Mucosa of stomach (tissue), 1 donor: Measurements from ENCODE around the gene NOS1.

Experiments used
- H3K27me3 ChIP-seq: one replicate; pipeline ENCODE4 v1.7.0; 2013; ENCODE audit warnings: mild to moderate bottlenecking, low read length; ENCODE audit not compliant: control insufficient read depth, insufficient read depth
- H3K36me3 ChIP-seq: one replicate; pipeline ENCODE4 v1.7.0; 2013; ENCODE audit warnings: low read length; ENCODE audit not compliant: control insufficient read depth, insufficient read depth
- H3K4me1 ChIP-seq: one replicate; pipeline ENCODE4 v1.7.0; 2013; ENCODE audit warnings: mild to moderate bottlenecking, low read length; ENCODE audit not compliant: control insufficient read depth, insufficient read depth
- H3K4me3 ChIP-seq: one replicate; pipeline ENCODE4 v1.7.0; 2013; ENCODE audit warnings: low read length
- H3K9ac ChIP-seq: one replicate; pipeline ENCODE4 v1.7.0; 2013; ENCODE audit warnings: mild to moderate bottlenecking, low read length, moderate library complexity
- H3K9me3 ChIP-seq: one replicate; pipeline ENCODE4 v1.7.0; 2013; ENCODE audit warnings: mild to moderate bottlenecking, low read length, moderate library complexity; ENCODE audit not compliant: control insufficient read depth
- donor health status: Pancreatic carcinoma.

The NOS1 gene

DNA sequence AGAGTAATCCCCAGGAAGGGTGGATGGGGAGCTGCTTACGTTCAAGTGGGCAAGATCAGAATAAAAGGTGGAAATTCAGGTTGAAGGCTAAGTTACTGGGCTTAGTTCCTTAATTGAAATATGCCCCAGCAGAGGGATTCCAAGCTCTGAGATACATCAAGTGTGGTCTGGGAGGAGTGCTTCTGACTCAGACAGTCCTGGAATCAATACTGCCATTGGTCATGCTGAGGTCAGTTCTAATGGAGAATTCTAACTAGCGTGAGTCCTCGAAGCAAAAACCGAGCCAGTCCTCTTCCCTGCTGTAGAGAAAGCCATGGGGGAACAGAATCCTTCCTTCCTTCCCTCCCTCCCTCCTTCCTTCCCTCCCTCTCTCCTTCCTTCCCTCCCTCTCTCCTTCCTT lies 39.9 kb downstream of the NOS1 start:
- Histone ChIP-seq H3K4me1 (no peaks in the 10 kb centered on the region), H3K36me3 (no peaks in the 10 kb centered on the region), H3K9me3 (no peaks in the 10 kb centered on the region), H3K4me3 (no peak overlapping the region), H3K27me3 (no peaks in the 10 kb centered on the region), H3K9ac (no peak overlapping the region)

- Histone ChIP-seq H3K9me3 (no peaks in the 10 kb centered on the region), H3K9ac (no peak overlapping the region), H3K4me3 (no peak overlapping the region), H3K27me3 (no peaks in the 10 kb centered on the region), H3K4me1 (no peaks in the 10 kb centered on the region), H3K36me3 (no peaks in the 10 kb centered on the region)
Observed at GRCh38 chr12:117318591-117318990, 42.8 kb downstream of the NOS1 start.

DNA sequence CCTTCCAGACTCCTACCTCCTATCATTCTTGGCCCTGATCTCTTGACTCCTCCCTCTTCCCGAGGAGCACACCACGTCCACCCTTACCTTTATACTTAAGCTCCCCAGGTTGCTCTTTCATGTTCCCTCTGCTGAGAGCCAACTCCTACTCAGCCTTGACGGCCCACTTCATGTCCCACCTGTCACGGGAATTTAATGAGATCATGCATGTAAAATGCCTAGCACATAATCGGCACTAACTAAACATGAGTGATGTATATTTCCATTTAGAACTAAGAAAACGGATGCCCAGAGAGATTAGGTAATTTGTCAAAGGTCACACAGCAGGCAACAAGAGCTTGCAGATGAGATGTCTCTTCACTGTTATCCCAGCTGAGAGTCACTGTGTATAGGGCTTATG lies 45.1 kb downstream of the NOS1 start:
- Histone ChIP-seq H3K4me3 (no peak overlapping the region), H3K4me1 (no peaks in the 10 kb centered on the region), H3K9me3 (no peaks in the 10 kb centered on the region), H3K36me3 (no peaks in the 10 kb centered on the region), H3K9ac (no peak overlapping the region), H3K27me3 (no peaks in the 10 kb centered on the region)

GRCh38 chr12:117313926-117314325 lies 47.5 kb downstream of the NOS1 start:
- no peak overlapping the region for H3K9ac ChIP-seq
- H3K4me3 ChIP-seq: no peak overlapping the region
- H3K4me1 ChIP-seq: no peaks in the 10 kb centered on the region
- H3K36me3 ChIP-seq: no peaks in the 10 kb centered on the region
- no peaks in the 10 kb centered on the region for H3K27me3 ChIP-seq
- H3K9me3 ChIP-seq: no peaks in the 10 kb centered on the region

GRCh38 chr12:117312770-117313169 lies 48.7 kb downstream of the NOS1 start:
- Histone ChIP-seq H3K4me3 (no peak overlapping the region), H3K36me3 (no peaks in the 10 kb centered on the region), H3K4me1 (no peaks in the 10 kb centered on the region)

DNA sequence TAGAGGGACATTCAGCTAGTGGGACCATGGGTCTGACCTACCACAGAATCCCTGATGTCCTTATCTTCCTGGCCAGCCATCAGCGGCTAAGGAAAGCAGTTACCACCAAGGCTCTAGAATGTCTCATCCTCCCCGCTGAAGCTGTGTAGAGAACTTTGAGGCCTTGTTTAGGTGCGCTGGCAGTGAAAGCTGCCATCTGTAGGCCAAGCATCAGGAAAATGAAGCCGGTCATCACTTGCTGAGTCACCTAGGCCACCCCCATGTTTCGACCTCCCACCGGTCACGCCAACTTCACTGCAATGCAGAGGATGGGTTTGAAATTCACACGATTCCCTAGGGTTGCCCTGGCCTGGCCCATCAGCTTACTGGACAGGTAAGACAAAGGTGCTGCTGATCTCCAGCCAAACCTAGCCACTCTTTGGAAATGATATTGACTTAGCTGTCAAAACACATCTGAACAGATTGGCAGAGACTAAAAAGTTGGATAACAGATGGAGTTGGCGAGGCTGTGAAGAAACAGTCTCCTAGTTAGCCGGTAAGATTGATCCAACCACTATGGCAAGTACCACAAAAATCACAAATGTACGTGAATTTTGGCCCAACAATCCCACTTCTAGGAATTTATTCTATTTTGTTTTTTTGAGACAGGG lies 52.0 kb downstream of the NOS1 start:
- no peak overlapping the region for H3K4me3 ChIP-seq
- H3K9ac ChIP-seq: no peak overlapping the region
- H3K36me3 ChIP-seq: no peaks in the 10 kb centered on the region
- H3K9me3 ChIP-seq: no peaks in the 10 kb centered on the region
- no peaks in the 10 kb centered on the region for H3K4me1 ChIP-seq
- no peaks in the 10 kb centered on the region for H3K27me3 ChIP-seq

More at GRCh38 chr12:117312770-117313169, 48.7 kb downstream of the NOS1 start:
- no peaks in the 10 kb centered on the region for H3K27me3 ChIP-seq
- no peak overlapping the region for H3K9ac ChIP-seq
- no peaks in the 10 kb centered on the region for H3K9me3 ChIP-seq

DNA sequence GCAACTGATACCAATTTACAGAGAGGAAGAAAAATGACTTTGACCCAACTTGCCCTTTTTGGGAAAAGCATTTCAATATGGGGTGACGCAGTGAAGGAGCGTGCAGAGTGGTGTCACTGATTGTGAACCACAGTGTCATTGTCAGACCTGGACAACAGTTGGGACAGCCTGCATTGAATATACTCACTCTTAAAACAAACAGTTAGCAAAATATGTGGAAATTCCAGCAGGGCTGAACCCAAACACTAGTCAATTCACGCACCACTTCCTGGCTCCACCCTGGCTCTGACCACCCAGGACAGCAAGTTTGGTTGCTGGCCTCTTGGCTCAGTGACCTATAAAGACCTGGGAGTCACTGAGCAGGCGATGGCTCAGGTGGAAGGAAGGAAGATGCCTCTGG lies 61.3 kb downstream of the NOS1 start:
- Histone ChIP-seq H3K9me3 (no peaks in the 10 kb centered on the region), H3K4me1 (no peaks in the 10 kb centered on the region), H3K27me3 (no peaks in the 10 kb centered on the region), H3K4me3 (no peak overlapping the region), H3K36me3 (no peaks in the 10 kb centered on the region), H3K9ac (no peak overlapping the region)

GRCh38 chr12:117298648-117299225 lies 62.7 kb downstream of the NOS1 start:
- Histone ChIP-seq H3K9me3 (no peaks in the 10 kb centered on the region), H3K36me3 (no peaks in the 10 kb centered on the region), H3K4me3 (no peak overlapping the region), H3K27me3 (no peaks in the 10 kb centered on the region), H3K4me1 (no peaks in the 10 kb centered on the region), H3K9ac (no peak overlapping the region)

- Histone ChIP-seq H3K4me1 (no peaks in the 10 kb centered on the region), H3K36me3 (no peaks in the 10 kb centered on the region), H3K9ac (no peak overlapping the region), H3K9me3 (no peaks in the 10 kb centered on the region), H3K4me3 (no peak overlapping the region), H3K27me3 (no peaks in the 10 kb centered on the region)
Observed at GRCh38 chr12:117298191-117298590, 63.2 kb downstream of the NOS1 start.

DNA sequence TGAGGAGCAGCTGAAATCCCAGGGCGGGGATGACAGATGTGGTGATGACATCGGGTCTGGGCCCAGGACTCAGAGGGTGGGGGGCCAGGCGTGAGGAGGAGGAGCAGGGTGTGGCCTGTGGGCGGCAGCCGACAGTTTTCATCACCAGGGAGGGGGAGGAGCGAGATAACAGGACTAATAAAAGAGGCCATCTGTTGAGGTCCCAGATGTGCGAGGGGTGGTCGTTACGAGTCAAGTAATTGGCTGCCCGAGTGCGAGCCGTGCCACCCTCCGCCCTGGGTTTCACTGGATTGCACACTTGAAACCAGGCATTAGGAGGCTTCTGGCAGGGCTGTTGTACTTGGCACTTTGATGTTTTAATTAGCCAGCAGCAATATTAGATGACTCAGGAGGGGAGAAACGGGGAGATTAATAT lies 67.2 kb downstream of the NOS1 start:
- Histone ChIP-seq H3K36me3 (no peaks in the 10 kb centered on the region), H3K4me3 (no peak overlapping the region), H3K9me3 (no peaks in the 10 kb centered on the region), H3K27me3 (no peaks in the 10 kb centered on the region), H3K9ac (no peak overlapping the region), H3K4me1 (no peaks in the 10 kb centered on the region)

- H3K4me1 ChIP-seq: no peaks in the 10 kb centered on the region
- no peaks in the 10 kb centered on the region for H3K27me3 ChIP-seq
- no peak overlapping the region for H3K9ac ChIP-seq
- H3K9me3 ChIP-seq: no peaks in the 10 kb centered on the region
- H3K4me3 ChIP-seq: no peak overlapping the region
- no peaks in the 10 kb centered on the region for H3K36me3 ChIP-seq
Observed at GRCh38 chr12:117293510-117293909, 67.9 kb downstream of the NOS1 start.

DNA sequence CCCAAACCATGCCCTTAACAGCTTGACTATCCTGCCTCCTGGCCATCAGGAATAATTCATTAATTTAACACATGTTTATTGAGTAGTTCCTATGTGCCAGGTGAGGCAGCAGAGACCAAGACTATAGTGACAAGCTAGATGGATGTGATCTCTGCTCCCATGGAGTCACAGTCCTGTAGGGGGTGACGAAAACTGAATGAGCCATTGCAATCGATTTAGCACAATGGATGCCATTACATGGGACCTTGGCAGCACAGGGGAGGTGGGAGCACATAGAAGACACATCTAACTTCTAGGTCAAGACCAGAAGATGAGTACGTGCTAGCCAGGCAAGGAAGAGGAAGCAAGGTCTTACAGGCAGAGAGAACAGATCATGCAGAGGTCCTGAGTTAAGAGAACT lies 68.7 kb downstream of the NOS1 start:
- no peaks in the 10 kb centered on the region for H3K4me1 ChIP-seq
- no peak overlapping the region for H3K4me3 ChIP-seq
- H3K9me3 ChIP-seq: no peaks in the 10 kb centered on the region
- no peaks in the 10 kb centered on the region for H3K27me3 ChIP-seq
- no peak overlapping the region for H3K9ac ChIP-seq
- H3K36me3 ChIP-seq: no peaks in the 10 kb centered on the region

DNA sequence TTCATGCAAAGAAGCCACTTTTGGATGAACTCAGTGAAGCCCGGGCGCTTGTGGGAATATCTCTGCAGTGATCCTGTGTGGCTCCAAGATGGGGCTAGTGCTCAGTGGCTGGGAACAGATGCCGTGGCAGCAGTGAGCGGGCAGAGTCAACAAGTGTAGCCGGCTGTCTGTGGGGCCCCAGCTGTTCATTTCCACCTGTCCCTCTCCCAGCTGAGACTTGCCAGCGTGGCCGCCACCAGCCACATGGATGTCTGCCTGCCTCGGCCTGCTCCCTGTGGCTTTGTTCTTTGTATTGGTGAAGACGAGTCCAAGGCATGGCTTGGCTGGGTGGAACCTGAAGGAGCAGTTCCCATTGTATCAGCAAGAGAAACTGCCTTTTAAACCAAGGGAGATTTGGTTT lies 77.3 kb downstream of the NOS1 start:
- Histone ChIP-seq H3K27me3 (no peaks in the 10 kb centered on the region), H3K4me1 (no peaks in the 10 kb centered on the region), H3K9ac (no peak overlapping the region), H3K36me3 (no peaks in the 10 kb centered on the region), H3K4me3 (no peak overlapping the region), H3K9me3 (no peaks in the 10 kb centered on the region)
